ENCODE measurements around the gene EPHB6. TPM values are rescaled to one million over a fixed set of nuclear protein-coding genes. Genes with fewer than 3 reads are reported as not detected.
A peak's percentile ranks its signal among the peaks of the same experiment; 100 is the strongest.

EPHB6 gene
- polyA plus RNA-seq, 1 experiment = 0.51 TPM

DNA sequence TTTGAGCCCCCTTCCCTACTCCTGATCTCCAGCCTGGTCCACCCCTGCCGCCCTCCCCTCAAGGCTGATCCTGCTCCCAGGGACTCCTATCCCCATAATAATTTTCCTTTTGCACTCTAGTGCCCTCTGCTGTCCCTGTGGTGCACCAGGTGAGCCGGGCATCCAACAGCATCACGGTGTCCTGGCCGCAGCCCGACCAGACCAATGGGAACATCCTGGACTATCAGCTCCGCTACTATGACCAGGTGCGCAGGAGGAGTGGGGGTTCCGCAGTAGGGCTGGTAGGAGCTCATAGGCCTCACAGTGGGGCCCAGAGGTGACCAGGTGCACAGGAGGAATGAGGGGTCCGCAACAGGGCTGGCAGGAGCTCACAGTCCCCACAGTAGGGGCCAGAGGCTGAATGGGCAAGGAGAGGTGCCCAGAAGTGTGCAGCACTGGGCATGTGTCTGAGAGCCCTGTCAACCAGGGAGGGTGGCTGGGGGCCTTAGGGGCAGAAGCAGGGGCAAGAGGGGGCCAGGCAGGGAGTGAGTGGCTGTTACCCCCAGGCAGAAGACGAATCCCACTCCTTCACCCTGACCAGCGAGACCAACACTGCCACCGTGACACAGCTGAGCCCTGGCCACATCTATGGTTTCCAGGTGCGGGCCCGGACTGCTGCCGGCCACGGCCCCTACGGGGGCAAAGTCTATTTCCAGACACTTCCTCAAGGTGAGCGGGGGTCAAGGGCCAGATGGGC is 11.7 kb downstream of the EPHB6 start:
- DNase-seq (ENCODE audit: low read depth, low spot score) = no peak
- ChIA-PET CTCF (interaction anchor here (0.8 to 1.9 kb wide), 4 partner anchors 14 to 349 kb away, joined by 3 to 5 read pairs (median 4); no protein-coding TSS in a partner anchor), POLR2A (no interaction called here)
- H3K9me3 ChIP-seq (ENCODE audit: control insufficient read depth, insufficient read depth, low read length) = peaks cover 41% of the 10 kb centered on the region
- no peaks in the 10 kb centered on the region for H3K27me3 ChIP-seq (ENCODE audit: control insufficient read depth, insufficient read depth, low read length)
- TF ChIP-seq, protein P1, sequence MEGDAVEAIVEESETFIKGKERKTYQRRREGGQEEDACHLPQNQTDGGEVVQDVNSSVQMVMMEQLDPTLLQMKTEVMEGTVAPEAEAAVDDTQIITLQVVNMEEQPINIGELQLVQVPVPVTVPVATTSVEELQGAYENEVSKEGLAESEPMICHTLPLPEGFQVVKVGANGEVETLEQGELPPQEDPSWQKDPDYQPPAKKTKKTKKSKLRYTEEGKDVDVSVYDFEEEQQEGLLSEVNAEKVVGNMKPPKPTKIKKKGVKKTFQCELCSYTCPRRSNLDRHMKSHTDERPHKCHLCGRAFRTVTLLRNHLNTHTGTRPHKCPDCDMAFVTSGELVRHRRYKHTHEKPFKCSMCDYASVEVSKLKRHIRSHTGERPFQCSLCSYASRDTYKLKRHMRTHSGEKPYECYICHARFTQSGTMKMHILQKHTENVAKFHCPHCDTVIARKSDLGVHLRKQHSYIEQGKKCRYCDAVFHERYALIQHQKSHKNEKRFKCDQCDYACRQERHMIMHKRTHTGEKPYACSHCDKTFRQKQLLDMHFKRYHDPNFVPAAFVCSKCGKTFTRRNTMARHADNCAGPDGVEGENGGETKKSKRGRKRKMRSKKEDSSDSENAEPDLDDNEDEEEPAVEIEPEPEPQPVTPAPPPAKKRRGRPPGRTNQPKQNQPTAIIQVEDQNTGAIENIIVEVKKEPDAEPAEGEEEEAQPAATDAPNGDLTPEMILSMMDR (IDR thresholded peaks at IDR 0.05; ENCODE audit: low read depth, low read length) = peak; percentile 49
- H3K27ac ChIP-seq (ENCODE audit: low read depth, low read length) = no peak overlapping the region
- no peak overlapping the region for H3K4me3 ChIP-seq (ENCODE audit: low read depth, low read length)

DNA sequence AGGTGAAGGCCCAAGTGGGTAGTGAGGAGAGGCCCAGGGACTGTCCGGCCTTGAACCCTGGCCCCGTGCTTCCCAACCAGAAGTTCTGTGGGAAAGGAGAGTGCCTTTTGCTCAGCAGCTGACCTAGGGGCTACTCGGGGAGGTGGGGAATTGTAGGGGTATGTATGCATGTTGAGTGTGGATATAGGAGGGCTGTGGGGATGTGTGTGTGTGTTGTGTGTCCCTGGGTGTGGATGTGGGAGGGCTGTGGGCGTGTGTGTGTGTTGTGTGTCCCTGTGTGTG is 12.2 kb downstream of the EPHB6 start:
- Histone ChIP-seq H3K9me3 (ENCODE audit: control insufficient read depth, insufficient read depth, low read length) (peaks cover 41% of the 10 kb centered on the region), H3K27me3 (ENCODE audit: control insufficient read depth, insufficient read depth, low read length) (no peaks in the 10 kb centered on the region), H3K4me3 (ENCODE audit: low read depth, low read length) (no peak overlapping the region), H3K27ac (ENCODE audit: low read depth, low read length) (no peak overlapping the region)
- no peak for DNase-seq (ENCODE audit: low read depth, low spot score)
- CTCF ChIA-PET = interaction anchor here (0.8 to 1.9 kb wide), 2 partner anchors 14 to 349 kb away, joined by 3 to 5 read pairs; no protein-coding TSS in a partner anchor
- POLR2A ChIA-PET = no interaction called here
- TF ChIP-seq, protein P1 (IDR thresholded peaks at IDR 0.05; ENCODE audit: low read depth, low read length) = no peak

DNA sequence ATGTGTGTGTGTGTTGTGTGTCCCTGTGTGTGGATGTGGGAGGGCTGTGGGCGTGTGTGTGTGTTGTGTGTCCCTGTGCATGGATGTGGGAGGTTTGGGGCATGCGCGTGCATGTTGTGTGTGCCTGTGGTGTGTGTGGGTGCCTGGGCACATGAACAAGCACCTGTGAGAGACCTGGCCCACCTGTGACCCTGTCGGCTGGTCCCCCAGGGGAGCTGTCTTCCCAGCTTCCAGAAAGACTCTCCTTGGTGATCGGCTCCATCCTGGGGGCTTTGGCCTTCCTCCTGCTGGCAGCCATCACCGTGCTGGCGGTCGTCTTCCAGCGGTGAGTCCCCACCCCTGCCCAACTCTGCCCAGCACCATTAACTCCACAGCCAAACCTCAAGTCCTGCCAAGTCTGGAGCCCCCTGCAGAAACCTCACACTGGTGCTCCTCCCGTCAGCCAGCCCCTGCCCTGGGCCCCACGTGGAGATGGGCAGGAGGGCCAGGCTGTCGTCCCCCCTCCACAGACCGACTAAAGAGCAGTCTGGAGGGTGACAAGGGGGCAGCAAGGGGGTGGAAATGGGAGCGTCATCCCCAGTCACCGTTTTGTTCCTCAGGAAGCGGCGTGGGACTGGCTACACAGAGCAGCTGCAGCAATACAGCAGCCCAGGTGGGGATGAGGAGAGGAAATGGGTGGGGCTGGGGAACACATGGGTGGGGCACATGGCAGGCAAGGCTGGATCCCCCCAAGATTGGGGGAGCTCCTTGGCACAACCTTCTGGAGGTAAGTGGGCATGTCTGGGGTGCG is 12.7 kb downstream of the EPHB6 start:
- POLR2A ChIA-PET = no interaction called here
- TF ChIP-seq, protein P1 (IDR thresholded peaks at IDR 0.05; ENCODE audit: low read depth, low read length) = no peak
- no peak for DNase-seq (ENCODE audit: low read depth, low spot score)
- Histone ChIP-seq H3K9me3 (ENCODE audit: control insufficient read depth, insufficient read depth, low read length) (peaks cover 41% of the 10 kb centered on the region), H3K4me3 (ENCODE audit: low read depth, low read length) (no peak overlapping the region), H3K27ac (ENCODE audit: low read depth, low read length) (no peak overlapping the region), H3K27me3 (ENCODE audit: control insufficient read depth, insufficient read depth, low read length) (no peaks in the 10 kb centered on the region)
- CTCF ChIA-PET = interaction anchor here (0.8 to 1.9 kb wide), 2 partner anchors 13 to 348 kb away, joined by 3 to 5 read pairs; no protein-coding TSS in a partner anchor

DNA sequence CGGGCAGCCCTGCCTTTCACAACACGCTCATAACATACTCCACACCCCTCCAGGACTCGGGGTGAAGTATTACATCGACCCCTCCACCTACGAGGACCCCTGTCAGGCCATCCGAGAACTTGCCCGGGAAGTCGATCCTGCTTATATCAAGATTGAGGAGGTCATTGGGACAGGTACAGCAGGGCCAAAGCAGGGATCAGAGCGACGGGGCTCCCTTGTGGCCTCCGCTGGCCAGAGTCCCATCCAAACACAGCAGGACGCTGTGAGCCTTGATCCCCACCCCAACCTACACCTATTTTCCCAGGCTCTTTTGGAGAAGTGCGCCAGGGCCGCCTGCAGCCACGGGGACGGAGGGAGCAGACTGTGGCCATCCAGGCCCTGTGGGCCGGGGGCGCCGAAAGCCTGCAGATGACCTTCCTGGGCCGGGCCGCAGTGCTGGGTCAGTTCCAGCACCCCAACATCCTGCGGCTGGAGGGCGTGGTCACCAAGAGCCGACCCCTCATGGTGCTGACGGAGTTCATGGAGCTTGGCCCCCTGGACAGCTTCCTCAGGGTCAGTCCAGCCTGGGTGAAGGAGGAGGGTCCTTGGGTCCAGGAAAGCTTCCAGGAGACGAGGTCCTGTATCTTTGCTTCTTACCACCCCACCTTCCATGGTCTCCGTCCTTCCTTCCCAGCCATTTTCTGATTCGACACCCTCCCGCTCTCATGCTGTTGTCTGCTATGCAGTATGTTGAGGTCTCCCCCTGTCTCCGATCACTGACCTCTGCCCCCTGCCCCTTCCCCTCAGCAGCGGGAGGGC is 13.5 kb downstream of the EPHB6 start:
- ChIA-PET CTCF (no interaction called here), POLR2A (no interaction called here)
- no peak overlapping the region for H3K4me3 ChIP-seq (ENCODE audit: low read depth, low read length)
- no peak for DNase-seq (ENCODE audit: low read depth, low spot score)
- no peak overlapping the region for H3K27ac ChIP-seq (ENCODE audit: low read depth, low read length)
- peaks cover 42% of the 10 kb centered on the region for H3K9me3 ChIP-seq (ENCODE audit: control insufficient read depth, insufficient read depth, low read length)
- H3K27me3 ChIP-seq (ENCODE audit: control insufficient read depth, insufficient read depth, low read length) = no peaks in the 10 kb centered on the region
- TF ChIP-seq, protein P1 (IDR thresholded peaks at IDR 0.05; ENCODE audit: low read depth, low read length) = no peak
